K562 (cell line): ENCODE measurements around the gene OR51S1. TPM values are rescaled to one million over a fixed set of nuclear protein-coding genes. Genes with fewer than 3 reads are reported as not detected.
A peak's percentile ranks its signal among the peaks of the same experiment; 100 is the strongest.

Experiments used
- CHCHD3 ChIP-seq: fragments of 250-450 bp; sonication (Bioruptor Pico); IDR thresholded peaks from 2 replicates; pipeline ENCODE4 v2.1.2; 2022; ENCODE audit warnings: mild to moderate bottlenecking
- DDX20 ChIP-seq: fragments of 450-650 bp; IDR thresholded peaks from 2 replicates; pipeline ENCODE4 v1.6.1; 2016; ENCODE audit warnings: missing genetic modification characterization, low read depth, mild to moderate bottlenecking, missing compliant biosample characterization, moderate library complexity
- ELF4 ChIP-seq: fragments of 450-650 bp; formaldehyde crosslinking; IDR thresholded peaks from 2 replicates; pipeline ENCODE4 v1.4.0; 2022; ENCODE audit warnings: missing genetic modification characterization
- HIVEP1 ChIP-seq: fragments of 250-450 bp; sonication (Bioruptor Pico); IDR thresholded peaks from 2 replicates; pipeline ENCODE4 v1.4.0; 2020; ENCODE audit warnings: mild to moderate bottlenecking
- KLF1 ChIP-seq: fragments of 450-650 bp; IDR thresholded peaks from 2 replicates; pipeline ENCODE4 v1.6.1; 2016; ENCODE audit warnings: missing genetic modification characterization, missing compliant biosample characterization
- KLF16 ChIP-seq: IDR thresholded peaks from 2 replicates; pipeline ENCODE4 v1.6.1; 2016; ENCODE audit warnings: antibody characterized with exemption
- MAZ ChIP-seq, 2 experiments: fragments of 450-650 bp in 1 of 2; sonication (generic) in 1 of 2; formaldehyde crosslinking; IDR thresholded peaks in 1 of 2; conservative IDR thresholded peaks in 1 of 2; 2 replicates each; pipeline versions ENCODE4 v1.4.0 to v1.5.0; 2020; ENCODE audit warnings: mild to moderate bottlenecking in 1 of 2, missing genetic modification reagents in 1 of 2
- NFE2L1 ChIP-seq: fragments of 450-650 bp; IDR thresholded peaks from 2 replicates; pipeline ENCODE4 v1.6.1; 2016; ENCODE audit warnings: missing genetic modification characterization, low read depth, mild to moderate bottlenecking, missing compliant biosample characterization, moderate library complexity, borderline replicate concordance
- NFIX ChIP-seq: fragments of 250-450 bp; sonication (Bioruptor Pico); IDR thresholded peaks from 2 replicates; pipeline ENCODE4 v1.4.0; 2020; ENCODE audit warnings: low read depth, mild to moderate bottlenecking, moderate library complexity
- NR2C1 ChIP-seq, 2 experiments: fragments of 450-650 bp; IDR thresholded peaks; 2 replicates each; pipeline ENCODE4 v1.6.1; 2017; ENCODE audit warnings: mild to moderate bottlenecking in 2 of 2, antibody characterized with exemption in 1 of 2, inconsistent platforms in 1 of 2, missing compliant biosample characterization in 1 of 2, missing genetic modification characterization in 1 of 2
- SAP30 ChIP-seq: fragments of 200-600 bp; sonication (generic); IDR thresholded peaks from 2 replicates; pipeline ENCODE4 v1.6.1; 2012; ENCODE audit warnings: borderline replicate concordance, low read depth, mild to moderate bottlenecking, moderate library complexity, low read length, control low read depth, inconsistent platforms; ENCODE audit not compliant: insufficient read depth, poor library complexity, severe bottlenecking
- SPI1 ChIP-seq: IDR thresholded peaks from 2 replicates; pipeline ENCODE4 v1.6.1; 2011; ENCODE audit warnings: low read depth, low read length, control low read depth, borderline replicate concordance
- U2AF1 ChIP-seq: fragments of 200-400 bp; formaldehyde crosslinking; optimal IDR thresholded peaks from 2 replicates; pipeline ENCODE3; 2017; ENCODE audit warnings: mild to moderate bottlenecking, low read depth, low read length, moderate library complexity
- ZC3H8 ChIP-seq: fragments of 450-650 bp; IDR thresholded peaks from 2 replicates; pipeline ENCODE4 v1.6.1; 2017
- ZFPM2 ChIP-seq: fragments of 250-450 bp; sonication (Bioruptor Pico); IDR thresholded peaks from 2 replicates; pipeline ENCODE4 v1.5.1; 2022; ENCODE audit warnings: mild to moderate bottlenecking
- ZNF316 ChIP-seq: fragments of 450-650 bp; IDR thresholded peaks from 2 replicates; pipeline ENCODE4 v1.6.1; 2016
- ZNF444 ChIP-seq: fragments of 250-450 bp; sonication (Bioruptor Pico); IDR thresholded peaks from 2 replicates; pipeline ENCODE4 v1.4.0; 2020; ENCODE audit warnings: mild to moderate bottlenecking, moderate library complexity
- polyA plus RNA-seq, 8 experiments: library from polyadenylated mRNA; depleted of rRNA in 4 of 8; stranded (reverse) in 5 of 8; unstranded in 3 of 8; fragments of >200 nt; fragmentation: Nextera tagmentation in 2 of 8; fragmentation: Illumina TruSeq in 1 of 8; extraction: Ambion mirVana in 2 of 8; extraction: Trizol in 1 of 8; gene quantifications; 2 replicates each; pipeline versions ENCODE4 v1.2.1 to v1.2.3, GENCODE V29; 2011 to 2014; ENCODE audit warnings: inconsistent platforms in 1 of 8, missing spikeins in 1 of 8
- total RNA-seq, 7 experiments: library from RNA; depleted of rRNA in 6 of 7; stranded (reverse); fragments of >200 nt in 6 of 7; fragmentation: Illumina TruSeq in 2 of 7; extraction: Trizol in 2 of 7; gene quantifications; 2 replicates each; pipeline versions ENCODE4 v1.2.1 to v1.2.3, GENCODE V29; 2011 to 2021; ENCODE audit warnings: low replicate concordance in 1 of 7
- TF ChIP-seq, protein P1 (sequence below): fragments of 250-450 bp; sonication (Bioruptor Pico); IDR thresholded peaks from 2 replicates; pipeline ENCODE4 v1.4.0; 2020; ENCODE audit warnings: borderline replicate concordance
- TF ChIP-seq, protein P2 (sequence below): sonication (generic); formaldehyde crosslinking; IDR thresholded peaks from 2 replicates; pipeline ENCODE4 v1.8.0; 2022; ENCODE audit warnings: mild to moderate bottlenecking, low read depth, missing genetic modification reagents
- TF ChIP-seq, protein P3 (sequence below): fragments of 450-650 bp; IDR thresholded peaks from 2 replicates; pipeline ENCODE4 v1.6.1; 2016; ENCODE audit warnings: antibody characterized with exemption
- TF ChIP-seq, protein P4 (sequence below): IDR thresholded peaks from 2 replicates; pipeline ENCODE4 v1.6.1; 2014; ENCODE audit warnings: antibody characterized with exemption

The OR51S1 gene
- total and polyA plus RNA-seq, 9 of the 15 experiments (the other 6 are each of a cell fraction or from before 2014, with no cell fraction given) = not detected

- TF ChIP-seq ZC3H8 (no peak), ZNF444 (CRISPR knock-in tag) (no peak), MAZ (CRISPR knock-in tag; conservative IDR thresholded peaks at IDR 0.05 in 1 of 2, IDR thresholded peaks at IDR 0.05 in 1 of 2) (no peak), U2AF1 (no peak), SAP30 (no peak), HIVEP1 (no peak), SPI1 (0 out of 2 replicates have a peak, but pooled peaks have one; percentile 5), ZFPM2 (CRISPR knock-in tag) (no peak), CHCHD3 (CRISPR knock-in tag) (no peak), ZNF316 (0 out of 2 replicates have a peak, but pooled peaks have one; percentile 8), NFE2L1 (tag) (no peak), KLF16 (peak; percentile 60; the same call in 1 of the 2 replicates), NR2C1 (IDR thresholded peaks at IDR 0.05) (peak; percentile 29; the same call in 1 of the 2 replicates), NR2C1 (tag; IDR thresholded peaks at IDR 0.05) (peak; percentile 56; the same call in 1 of the 2 replicates), NFIX (no peak), ELF4 (CRISPR knock-in tag) (no peak), KLF1 (no peak), DDX20 (tag) (no peak)
- TF ChIP-seq, protein P1, sequence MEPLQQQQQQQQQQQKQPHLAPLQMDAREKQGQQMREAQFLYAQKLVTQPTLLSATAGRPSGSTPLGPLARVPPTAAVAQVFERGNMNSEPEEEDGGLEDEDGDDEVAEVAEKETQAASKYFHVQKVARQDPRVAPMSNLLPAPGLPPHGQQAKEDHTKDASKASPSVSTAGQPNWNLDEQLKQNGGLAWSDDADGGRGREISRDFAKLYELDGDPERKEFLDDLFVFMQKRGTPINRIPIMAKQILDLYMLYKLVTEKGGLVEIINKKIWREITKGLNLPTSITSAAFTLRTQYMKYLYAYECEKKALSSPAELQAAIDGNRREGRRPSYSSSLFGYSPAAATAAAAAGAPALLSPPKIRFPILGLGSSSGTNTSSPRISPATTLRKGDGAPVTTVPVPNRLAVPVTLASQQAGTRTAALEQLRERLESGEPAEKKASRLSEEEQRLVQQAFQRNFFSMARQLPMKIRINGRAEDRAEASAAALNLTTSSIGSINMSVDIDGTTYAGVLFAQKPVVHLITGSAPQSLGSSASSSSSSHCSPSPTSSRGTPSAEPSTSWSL = no peak
- TF ChIP-seq, protein P2, sequence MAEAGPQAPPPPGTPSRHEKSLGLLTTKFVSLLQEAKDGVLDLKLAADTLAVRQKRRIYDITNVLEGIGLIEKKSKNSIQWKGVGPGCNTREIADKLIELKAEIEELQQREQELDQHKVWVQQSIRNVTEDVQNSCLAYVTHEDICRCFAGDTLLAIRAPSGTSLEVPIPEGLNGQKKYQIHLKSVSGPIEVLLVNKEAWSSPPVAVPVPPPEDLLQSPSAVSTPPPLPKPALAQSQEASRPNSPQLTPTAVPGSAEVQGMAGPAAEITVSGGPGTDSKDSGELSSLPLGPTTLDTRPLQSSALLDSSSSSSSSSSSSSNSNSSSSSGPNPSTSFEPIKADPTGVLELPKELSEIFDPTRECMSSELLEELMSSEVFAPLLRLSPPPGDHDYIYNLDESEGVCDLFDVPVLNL (CRISPR knock-in tag) = no peak
- TF ChIP-seq, protein P3, sequence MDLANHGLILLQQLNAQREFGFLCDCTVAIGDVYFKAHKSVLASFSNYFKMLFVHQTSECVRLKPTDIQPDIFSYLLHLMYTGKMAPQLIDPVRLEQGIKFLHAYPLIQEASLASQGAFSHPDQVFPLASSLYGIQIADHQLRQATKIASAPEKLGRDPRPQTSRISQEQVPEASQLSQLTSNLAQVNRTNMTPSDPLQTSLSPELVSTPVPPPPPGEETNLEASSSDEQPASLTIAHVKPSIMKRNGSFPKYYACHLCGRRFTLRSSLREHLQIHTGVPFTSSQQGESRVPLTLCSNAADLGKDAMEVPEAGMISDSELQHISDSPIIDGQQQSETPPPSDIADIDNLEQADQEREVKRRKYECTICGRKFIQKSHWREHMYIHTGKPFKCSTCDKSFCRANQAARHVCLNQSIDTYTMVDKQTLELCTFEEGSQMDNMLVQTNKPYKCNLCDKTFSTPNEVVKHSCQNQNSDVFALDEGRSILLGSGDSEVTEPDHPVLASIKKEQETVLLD = no peak
- TF ChIP-seq, protein P4, sequence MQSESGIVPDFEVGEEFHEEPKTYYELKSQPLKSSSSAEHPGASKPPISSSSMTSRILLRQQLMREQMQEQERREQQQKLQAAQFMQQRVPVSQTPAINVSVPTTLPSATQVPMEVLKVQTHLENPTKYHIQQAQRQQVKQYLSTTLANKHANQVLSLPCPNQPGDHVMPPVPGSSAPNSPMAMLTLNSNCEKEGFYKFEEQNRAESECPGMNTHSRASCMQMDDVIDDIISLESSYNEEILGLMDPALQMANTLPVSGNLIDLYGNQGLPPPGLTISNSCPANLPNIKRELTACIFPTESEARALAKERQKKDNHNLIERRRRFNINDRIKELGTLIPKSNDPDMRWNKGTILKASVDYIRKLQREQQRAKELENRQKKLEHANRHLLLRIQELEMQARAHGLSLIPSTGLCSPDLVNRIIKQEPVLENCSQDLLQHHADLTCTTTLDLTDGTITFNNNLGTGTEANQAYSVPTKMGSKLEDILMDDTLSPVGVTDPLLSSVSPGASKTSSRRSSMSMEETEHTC = no peak; the same call in 1 of the 2 replicates
Measured at GRCh38 chr11:4881860-4882500, 33.0 kb upstream of the OR51S1 start, which contains the start of gene OR51T1 (continued).
